ENCODE data around the gene OR2W3.
A peak's percentile ranks its signal among the peaks of the same experiment; 100 is the strongest.

OR2W3 gene

DNA sequence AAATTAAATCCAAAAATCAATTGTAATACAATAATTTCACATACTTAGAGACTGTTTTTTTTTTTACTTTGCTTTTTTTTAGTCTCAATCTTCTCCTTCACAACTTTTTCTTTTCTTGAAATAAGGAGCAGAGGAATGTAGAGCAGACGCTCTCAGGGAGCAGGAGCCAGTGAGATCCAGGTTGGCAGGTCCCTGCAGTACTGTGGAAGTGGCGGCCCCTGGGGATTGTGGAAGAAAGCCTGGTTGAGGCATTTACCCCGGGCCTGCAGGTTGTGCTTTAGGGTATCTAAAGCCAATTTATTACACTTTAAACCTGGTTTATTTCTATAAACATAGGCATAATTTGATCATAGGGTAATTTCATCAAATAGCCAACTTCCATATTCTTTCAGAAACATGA is 28.6 kb downstream of the OR2W3 start:
- no peak for ATAC-seq

GRCh38 chr1:247924868-247925267 is 29.5 kb downstream of the OR2W3 start, which contains the start of gene OR2AJ1:
OR2AJ1 (plus strand) TSS chr1:247924889; CDS start chr1:247933769, 8,880 bp downstream.
- no peak for ATAC-seq

DNA sequence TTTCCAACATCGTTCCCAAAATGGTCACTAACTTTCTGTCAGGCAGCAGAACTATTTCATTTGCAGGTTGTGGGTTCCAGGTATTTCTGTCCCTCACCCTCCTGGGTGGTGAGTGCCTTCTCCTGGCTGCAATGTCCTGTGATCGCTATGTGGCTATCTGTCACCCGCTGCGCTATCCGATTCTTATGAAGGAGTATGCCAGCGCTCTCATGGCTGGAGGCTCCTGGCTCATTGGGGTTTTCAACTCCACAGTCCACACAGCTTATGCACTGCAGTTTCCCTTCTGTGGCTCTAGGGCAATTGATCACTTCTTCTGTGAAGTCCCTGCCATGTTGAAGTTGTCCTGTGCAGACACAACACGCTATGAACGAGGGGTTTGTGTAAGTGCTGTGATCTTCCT is 38.6 kb downstream of the OR2W3 start:
- ATAC-seq = no peak

DNA sequence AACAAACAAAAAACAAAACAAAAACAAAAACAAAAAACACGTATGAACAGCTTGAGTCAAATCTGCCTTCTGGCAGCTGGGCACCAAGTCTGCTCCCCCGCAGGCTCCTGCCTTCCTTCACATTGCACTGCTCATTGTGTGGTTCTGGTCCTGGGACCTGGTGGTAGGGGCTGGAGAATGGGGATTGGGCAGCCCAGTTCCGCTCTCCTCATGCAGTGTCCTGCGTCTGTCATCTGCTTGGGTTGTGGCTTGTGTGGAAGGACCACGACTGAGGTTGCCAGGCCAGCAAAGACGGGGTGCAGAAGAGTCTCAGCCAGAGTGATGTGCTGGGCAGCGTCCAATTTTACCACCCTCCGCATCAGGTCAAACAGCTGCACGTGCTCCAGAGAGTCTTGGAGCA is 40.4 kb downstream of the OR2W3 start:
- ATAC-seq = no peak

DNA sequence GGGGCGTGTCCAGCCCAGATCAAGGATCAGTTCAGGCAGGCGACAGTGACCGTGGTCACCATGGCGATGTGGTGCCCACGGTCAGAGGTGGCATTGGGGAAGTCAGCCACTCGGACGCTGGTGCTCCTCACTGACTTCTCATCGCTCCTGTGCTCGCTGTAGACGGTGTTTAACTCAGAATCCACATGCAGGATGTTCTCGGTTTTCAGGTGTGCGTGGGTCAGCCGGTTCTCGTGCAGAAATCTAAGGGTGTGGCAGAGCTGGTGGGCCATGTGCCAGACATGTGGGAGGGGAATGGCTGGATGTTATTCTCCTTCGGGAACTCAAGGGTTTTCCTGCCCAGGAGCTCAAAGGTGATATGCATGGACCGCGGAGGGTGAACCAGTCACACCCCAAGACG is 41.0 kb downstream of the OR2W3 start:
- ATAC-seq = no peak

- ATAC-seq = peak; percentile 79 to 99
Measured at GRCh38 chr1:247936965-247937734, 41.8 kb downstream of the OR2W3 start.

GRCh38 chr1:247942624-247943023 is 47.2 kb downstream of the OR2W3 start:
- ATAC-seq = no peak
